MM.1S (cell line): Measurements from ENCODE around the gene MYO9A.

Experiments
- CTCF ChIP-seq: fragments of 300-600 bp; sonication (generic); IDR thresholded peaks from 2 replicates; pipeline ENCODE4 v1.5.1; 2016; ENCODE audit warnings: antibody characterized with exemption, low read length, mixed read lengths
- EZH2 ChIP-seq: fragments of 300-600 bp; sonication (generic); optimal IDR thresholded peaks from 2 replicates; pipeline ENCODE3; 2017; ENCODE audit warnings: low read depth, mild to moderate bottlenecking, antibody characterized with exemption, low read length, mixed read lengths
- EZH2phosphoT487 ChIP-seq: fragments of 300-600 bp; sonication (generic); IDR thresholded peaks from 2 replicates; pipeline ENCODE4 v1.6.1; 2018; ENCODE audit warnings: antibody characterized with exemption, low read length

DNA sequence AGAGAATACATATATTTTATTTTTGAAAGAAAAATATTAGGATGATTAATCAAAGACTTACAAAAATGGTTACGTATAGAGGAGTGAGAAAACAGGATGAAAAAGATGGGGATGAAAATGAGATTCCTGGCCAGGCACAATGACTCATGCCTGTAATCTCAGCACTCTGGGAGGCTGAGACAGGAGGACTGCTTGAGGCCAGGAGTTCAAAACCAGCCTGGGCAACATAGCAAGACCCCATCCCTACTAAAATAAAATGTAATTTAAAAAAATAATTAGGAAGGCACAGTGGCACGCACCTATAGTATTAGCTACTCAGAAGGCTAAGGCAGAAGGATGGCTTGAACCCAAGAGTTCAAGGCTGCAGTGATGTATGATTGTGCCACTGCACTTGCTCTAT, 11.9 kb downstream of the MYO9A start:
- TF ChIP-seq CTCF (no peak), EZH2 (no peak), EZH2phosphoT487 (no peak)
